ENCODE data around the gene PCSK2.
A peak's percentile ranks its signal among the peaks of the same experiment; 100 is the strongest.

PCSK2 gene

GRCh38 chr20:17248224-17248623 is 21.4 kb downstream of the PCSK2 start:
- no peak for DNase-seq (ENCODE audit: low read depth in 2 of 3, low spot score in 1 of 3)

- DNase-seq (ENCODE audit: low read depth in 2 of 3, low spot score in 1 of 3), result no peak
These were observed 35.9 kb downstream of the PCSK2 start for GRCh38 chr20:17262786-17263185.

GRCh38 chr20:17273717-17274116 is 46.9 kb downstream of the PCSK2 start:
- no peak for DNase-seq (ENCODE audit: low read depth in 2 of 3, low spot score in 1 of 3)

GRCh38 chr20:17276101-17276500 is 49.3 kb downstream of the PCSK2 start:
- DNase-seq (ENCODE audit: low read depth in 2 of 3, low spot score in 1 of 3), result no peak

DNA sequence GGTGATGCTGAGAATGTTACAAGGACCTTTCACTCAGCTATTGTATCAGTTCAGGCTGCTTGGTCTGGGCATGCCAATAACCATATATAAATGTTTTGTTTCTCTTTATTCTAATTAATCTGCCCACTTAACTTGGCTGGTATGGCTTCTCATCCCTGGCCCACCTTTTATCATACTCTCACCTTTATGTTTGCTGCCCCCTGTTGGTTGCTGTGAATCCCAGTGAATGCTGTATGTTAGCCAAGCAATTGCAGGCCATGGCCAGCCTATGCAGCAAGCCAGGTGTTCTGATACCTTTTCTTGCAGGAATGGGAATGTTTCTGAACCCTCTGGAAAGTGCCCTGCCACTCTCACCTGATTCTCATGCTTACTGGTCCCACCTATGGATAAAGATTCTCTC is 54.6 kb downstream of the PCSK2 start:
- DNase-seq (ENCODE audit: low read depth in 2 of 3, low spot score in 1 of 3), result peak in 1 of 3 donors; percentile 4

DNA sequence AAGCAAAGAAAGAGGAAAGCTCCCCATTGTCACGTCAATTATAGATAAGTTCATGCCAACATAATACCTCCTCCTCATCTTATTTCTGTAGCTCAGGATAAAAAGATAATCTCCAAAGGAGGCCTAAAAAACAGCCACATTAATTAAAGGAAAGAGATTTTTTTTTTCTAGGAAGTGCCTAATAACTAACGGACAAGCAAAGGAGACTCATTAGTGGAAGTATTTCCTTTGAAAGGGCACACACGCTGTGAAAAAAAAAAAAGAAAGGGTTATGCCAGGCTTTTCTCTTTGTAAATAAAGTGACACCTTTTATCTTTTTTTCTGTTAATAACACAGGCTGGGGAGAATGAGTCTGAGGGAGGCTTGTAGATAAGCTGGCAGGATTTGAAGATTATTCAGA is 55.7 kb downstream of the PCSK2 start:
- no peak for DNase-seq (ENCODE audit: low read depth in 2 of 3, low spot score in 1 of 3)

DNA sequence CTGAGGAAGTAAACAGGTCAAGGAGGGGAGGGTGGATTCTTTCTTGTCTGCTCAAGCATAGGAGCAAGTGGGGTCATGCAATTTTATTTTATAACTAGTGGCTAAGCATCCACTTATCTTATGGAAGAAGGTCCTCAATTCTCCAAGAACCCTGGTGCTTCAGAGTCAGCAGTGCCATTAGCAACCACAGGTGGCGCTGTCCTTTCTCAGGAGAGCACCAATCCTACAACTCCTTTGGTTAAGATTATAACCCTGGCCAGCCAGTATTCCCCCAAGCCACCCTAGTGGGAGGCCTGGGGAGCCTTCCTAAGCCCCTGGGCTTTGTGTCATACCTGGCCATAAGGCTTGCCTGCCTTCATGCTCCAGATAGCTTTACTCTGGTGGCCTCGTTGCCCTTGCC is 60.7 kb downstream of the PCSK2 start:
- no peak for DNase-seq (ENCODE audit: low read depth in 2 of 3, low spot score in 1 of 3)

GRCh38 chr20:17287998-17288397 is 61.2 kb downstream of the PCSK2 start:
- DNase-seq (ENCODE audit: low read depth in 2 of 3, low spot score in 1 of 3), result no peak

DNA sequence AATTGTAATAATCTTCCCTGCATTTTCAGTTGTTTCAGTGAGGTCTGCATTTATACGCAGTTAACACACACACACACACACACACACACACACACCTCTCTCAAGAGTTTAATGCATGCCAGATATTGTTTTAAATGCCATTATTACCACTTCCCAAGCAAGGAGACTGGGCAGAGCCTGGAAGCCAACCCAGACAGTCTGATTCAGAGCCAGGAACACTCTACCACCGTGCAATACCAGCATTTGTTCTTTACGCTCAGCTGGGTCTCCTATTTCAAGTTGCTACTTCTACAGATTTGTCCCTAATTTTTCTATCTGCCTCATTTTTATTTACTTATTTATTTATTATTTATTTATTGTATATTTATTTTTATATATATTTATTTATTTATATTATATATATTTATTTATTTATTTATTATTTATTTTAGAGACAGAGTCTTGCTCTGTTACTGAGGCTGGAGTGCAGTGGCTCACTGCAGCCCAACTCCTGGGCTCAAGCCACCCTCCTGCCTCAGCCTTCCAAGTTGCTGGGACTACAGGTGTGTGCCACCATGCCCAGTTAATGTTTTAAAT is 68.4 kb downstream of the PCSK2 start:
- DNase-seq (ENCODE audit: low read depth in 2 of 3, low spot score in 1 of 3), result no peak

GRCh38 chr20:17295991-17296390 is 69.2 kb downstream of the PCSK2 start:
- no peak for DNase-seq (ENCODE audit: low read depth in 2 of 3, low spot score in 1 of 3)

- no peak for DNase-seq (ENCODE audit: low read depth in 2 of 3, low spot score in 1 of 3)
These were observed 71.3 kb downstream of the PCSK2 start for GRCh38 chr20:17298171-17298570.

DNA sequence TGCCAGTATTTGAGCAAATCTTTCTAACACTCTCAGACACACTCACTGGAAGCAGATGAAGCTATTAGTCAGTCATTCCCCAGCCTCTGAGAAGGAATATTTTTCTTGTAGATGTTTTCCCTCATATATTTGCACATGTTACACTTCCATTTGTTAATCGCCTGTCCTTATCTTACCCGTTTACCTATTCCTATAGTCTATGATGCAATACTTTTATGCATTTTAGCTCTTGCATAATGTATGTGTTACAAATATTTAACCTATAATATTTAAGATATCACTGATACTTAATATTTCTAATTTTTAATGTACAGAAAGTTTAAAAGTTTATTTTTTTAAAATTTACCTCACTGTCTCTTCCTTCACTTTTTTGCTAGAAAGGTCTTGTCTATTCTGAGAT is 71.9 kb downstream of the PCSK2 start:
- no peak for DNase-seq (ENCODE audit: low read depth in 2 of 3, low spot score in 1 of 3)

- DNase-seq (ENCODE audit: low read depth in 2 of 3, low spot score in 1 of 3), result no peak
These were observed 73.3 kb downstream of the PCSK2 start for GRCh38 chr20:17300113-17300512.

DNA sequence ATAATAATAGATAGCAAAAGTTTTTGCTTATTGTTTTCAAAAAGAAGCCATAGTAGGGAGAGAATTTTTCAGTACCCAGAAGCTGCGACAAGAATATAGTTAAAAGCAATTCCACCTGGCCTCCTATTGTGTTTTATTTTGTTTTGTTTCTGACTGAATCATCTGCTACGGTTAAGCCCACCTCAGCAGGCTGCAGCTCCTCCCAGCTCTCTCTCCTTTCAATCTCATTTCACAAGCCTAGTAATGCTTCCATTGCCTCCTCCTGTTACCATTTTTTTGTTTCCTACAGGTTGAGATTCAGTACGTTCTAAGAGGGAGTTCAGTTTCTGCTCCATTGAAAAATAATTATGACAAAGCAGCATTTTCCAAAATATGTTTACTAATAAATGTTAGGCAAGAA is 77.9 kb downstream of the PCSK2 start:
- DNase-seq (ENCODE audit: low read depth in 2 of 3, low spot score in 1 of 3), result no peak

DNA sequence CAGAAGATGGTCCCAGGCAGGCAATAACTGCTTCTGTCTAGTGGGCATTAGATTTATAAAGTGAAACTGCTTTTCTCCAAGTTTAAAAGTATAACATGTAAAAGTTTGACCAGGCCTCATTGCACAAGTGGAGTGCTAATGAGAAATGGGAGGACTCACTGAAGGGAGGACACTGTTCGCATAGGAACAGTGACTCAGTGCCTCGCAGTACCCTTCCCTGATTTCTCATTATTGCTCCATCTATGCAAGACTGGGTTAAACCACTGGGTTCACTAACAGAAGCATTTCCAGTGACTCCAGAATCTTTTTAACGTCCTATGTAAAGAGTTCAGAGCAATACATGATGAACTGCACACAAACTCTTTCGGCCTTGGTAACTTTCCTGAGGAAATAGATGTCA is 79.6 kb downstream of the PCSK2 start:
- DNase-seq (ENCODE audit: low read depth in 2 of 3, low spot score in 1 of 3), result no peak

DNA sequence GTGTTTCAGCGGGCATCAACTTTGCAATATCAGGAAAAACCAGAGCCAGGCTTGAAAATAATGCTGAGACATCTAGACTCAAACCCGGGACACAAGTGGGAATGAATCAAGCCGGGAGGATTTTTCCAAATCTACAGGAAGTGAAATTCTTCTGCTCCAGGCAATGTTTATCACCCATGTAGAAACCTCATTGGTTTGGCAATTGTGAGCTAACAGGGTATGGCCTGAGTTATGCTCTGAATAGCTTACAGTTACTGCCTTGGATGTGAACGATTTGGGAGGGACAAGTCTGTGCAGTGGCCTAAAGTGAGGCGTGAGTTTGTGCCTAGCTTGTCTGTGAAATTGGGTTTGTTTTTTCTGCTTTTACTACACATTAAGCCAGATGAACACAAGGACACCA is 87.4 kb downstream of the PCSK2 start:
- no peak for DNase-seq (ENCODE audit: low read depth in 2 of 3, low spot score in 1 of 3)

GRCh38 chr20:17315407-17316231 is 88.8 kb downstream of the PCSK2 start:
- DNase-seq (ENCODE audit: low read depth in 2 of 3, low spot score in 1 of 3), result no peak

- DNase-seq (ENCODE audit: low read depth in 2 of 3, low spot score in 1 of 3), result no peak
These were observed 89.6 kb downstream of the PCSK2 start for GRCh38 chr20:17316316-17317038.

GRCh38 chr20:17317341-17317740 is 90.5 kb downstream of the PCSK2 start:
- DNase-seq (ENCODE audit: low read depth in 2 of 3, low spot score in 1 of 3), result no peak

DNA sequence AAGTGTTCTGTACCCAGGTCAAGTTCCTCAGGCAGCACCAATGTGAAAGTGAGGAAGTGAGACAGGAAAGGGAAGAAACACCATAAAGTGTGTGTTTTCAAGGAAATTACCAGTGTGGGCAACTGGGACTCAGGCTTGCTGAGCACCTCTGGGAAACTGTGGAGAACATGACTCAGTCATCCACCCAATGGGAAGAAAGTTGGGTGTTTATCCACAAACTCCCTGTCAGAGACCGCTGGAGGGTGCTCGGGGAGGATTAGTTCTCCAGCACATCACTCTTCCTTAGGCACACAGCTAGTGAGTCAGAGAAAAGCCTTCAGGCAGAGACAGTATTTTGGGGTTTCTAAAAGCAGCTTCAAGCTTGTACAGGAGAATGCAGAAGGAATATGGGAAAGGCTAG is 93.6 kb downstream of the PCSK2 start:
- DNase-seq (ENCODE audit: low read depth in 2 of 3, low spot score in 1 of 3), result no peak

GRCh38 chr20:17326096-17326495 is 99.3 kb downstream of the PCSK2 start:
- DNase-seq (ENCODE audit: low read depth in 2 of 3, low spot score in 1 of 3), result no peak

Data from stimulated activated CD4-positive, alpha-beta T cell treated with anti-CD3 and anti-CD28 coated beads, Interleukin-12 subunit alpha, Interleukin-12 subunit beta, amount 100 ng/mL, for 48 hours (primary cell).